ENCODE data around the gene OGDH. TPM values are rescaled to one million over a fixed set of nuclear protein-coding genes. Genes with fewer than 3 reads are reported as not detected.
"Not testable (repeated sequence)": the region's sequence is repeated elsewhere in the genome, so short reads cannot be mapped to it uniquely, and the experiment has no call there.

Gene OGDH
- total RNA-seq, 2 donors from 2014 or later = 77.6 to 128 TPM

- H3K27ac Mint-ChIP-seq = peak overlapping the region; percentile 64
- no peak for ATAC-seq (replicated peaks)
- no peak overlapping the region for H3K4me3 Mint-ChIP-seq
- H3K36me3 Mint-ChIP-seq (ENCODE audit: low read depth) = peaks cover 76% of the 10 kb centered on the region
- no peaks in the 10 kb centered on the region for H3K4me1 Mint-ChIP-seq
- no peaks in the 10 kb centered on the region for H3K27me3 Mint-ChIP-seq
- H3K9me3 Mint-ChIP-seq = no peaks in the 10 kb centered on the region
Measured at GRCh38 chr7:44676776-44677175, 70.3 kb downstream of the OGDH start.

- Mint-ChIP-seq H3K4me3 (no peak overlapping the region), H3K27ac (no peak overlapping the region), H3K4me1 (no peaks in the 10 kb centered on the region), H3K36me3 (ENCODE audit: low read depth) (peaks cover 87% of the 10 kb centered on the region), H3K9me3 (no peaks in the 10 kb centered on the region), H3K27me3 (no peaks in the 10 kb centered on the region)
- no peak for ATAC-seq (replicated peaks)
Measured at GRCh38 chr7:44678101-44678470, 71.7 kb downstream of the OGDH start.

GRCh38 chr7:44678471-44679179 is 72.2 kb downstream of the OGDH start:
- H3K4me1 Mint-ChIP-seq = no peaks in the 10 kb centered on the region
- no peaks in the 10 kb centered on the region for H3K9me3 Mint-ChIP-seq
- H3K36me3 Mint-ChIP-seq (ENCODE audit: low read depth) = peaks cover 84% of the 10 kb centered on the region
- H3K27me3 Mint-ChIP-seq = no peaks in the 10 kb centered on the region
- H3K27ac Mint-ChIP-seq = peak overlapping the region; percentile 18
- H3K4me3 Mint-ChIP-seq = no peak overlapping the region
- ATAC-seq (replicated peaks) = no peak

GRCh38 chr7:44681645-44682044 is 75.2 kb downstream of the OGDH start:
- H3K4me1 Mint-ChIP-seq = peaks cover 5% of the 10 kb centered on the region
- no peak overlapping the region for H3K4me3 Mint-ChIP-seq
- H3K27me3 Mint-ChIP-seq = no peaks in the 10 kb centered on the region
- peaks cover 87% of the 10 kb centered on the region for H3K36me3 Mint-ChIP-seq (ENCODE audit: low read depth)
- H3K27ac Mint-ChIP-seq = no peak overlapping the region
- no peaks in the 10 kb centered on the region for H3K9me3 Mint-ChIP-seq
- ATAC-seq (replicated peaks) = no peak

- Mint-ChIP-seq H3K36me3 (ENCODE audit: low read depth) (peaks cover 77% of the 10 kb centered on the region), H3K9me3 (no peaks in the 10 kb centered on the region), H3K27ac (peak overlapping the region; percentile 45), H3K4me3 (no peak overlapping the region), H3K4me1 (peaks cover 5% of the 10 kb centered on the region), H3K27me3 (no peaks in the 10 kb centered on the region)
- no peak for ATAC-seq (replicated peaks)
Measured at GRCh38 chr7:44685723-44686122, 79.3 kb downstream of the OGDH start.

GRCh38 chr7:44689427-44689826 is 83.0 kb downstream of the OGDH start:
- ATAC-seq (replicated peaks) = peak; percentile 56
- Mint-ChIP-seq H3K4me3 (no peak overlapping the region), H3K9me3 (no peaks in the 10 kb centered on the region), H3K27ac (peak overlapping the region; percentile 36), H3K4me1 (peaks cover 5% of the 10 kb centered on the region), H3K36me3 (ENCODE audit: low read depth) (peaks cover 75% of the 10 kb centered on the region), H3K27me3 (no peaks in the 10 kb centered on the region)

- H3K36me3 Mint-ChIP-seq (ENCODE audit: low read depth) = peaks cover 85% of the 10 kb centered on the region
Measured at GRCh38 chr7:44693641-44694313, 87.3 kb downstream of the OGDH start.

GRCh38 chr7:44694326-44694725 is 87.9 kb downstream of the OGDH start:
- Mint-ChIP-seq H3K27ac (peak overlapping the region; percentile 21), H3K27me3 (no peaks in the 10 kb centered on the region), H3K4me3 (no peak overlapping the region), H3K4me1 (no peaks in the 10 kb centered on the region), H3K9me3 (no peaks in the 10 kb centered on the region), H3K36me3 (ENCODE audit: low read depth) (peaks cover 87% of the 10 kb centered on the region)
- no peak for ATAC-seq (replicated peaks)

More at GRCh38 chr7:44693641-44694313, 87.3 kb downstream of the OGDH start:
- Mint-ChIP-seq H3K27ac (peak overlapping the region; percentile 21), H3K27me3 (no peaks in the 10 kb centered on the region), H3K4me1 (no peaks in the 10 kb centered on the region), H3K4me3 (no peak overlapping the region), H3K9me3 (no peaks in the 10 kb centered on the region)
- ATAC-seq (replicated peaks) = no peak

- Mint-ChIP-seq H3K27ac (peak overlapping the region; percentile 21), H3K9me3 (no peaks in the 10 kb centered on the region), H3K4me1 (no peaks in the 10 kb centered on the region), H3K4me3 (no peak overlapping the region), H3K36me3 (ENCODE audit: low read depth) (peaks cover 87% of the 10 kb centered on the region), H3K27me3 (no peaks in the 10 kb centered on the region)
- ATAC-seq (replicated peaks) = no peak
Measured at GRCh38 chr7:44694766-44695165, 88.3 kb downstream of the OGDH start.

- Mint-ChIP-seq H3K9me3 (no peaks in the 10 kb centered on the region), H3K4me1 (no peaks in the 10 kb centered on the region), H3K27me3 (no peaks in the 10 kb centered on the region), H3K27ac (no peak overlapping the region), H3K36me3 (ENCODE audit: low read depth) (peaks cover 88% of the 10 kb centered on the region), H3K4me3 (no peak overlapping the region)
- ATAC-seq (replicated peaks) = no peak
Measured at GRCh38 chr7:44695756-44696155, 89.3 kb downstream of the OGDH start.

GRCh38 chr7:44696728-44697127 is 90.3 kb downstream of the OGDH start:
- Mint-ChIP-seq H3K4me3 (no peak overlapping the region), H3K27me3 (no peaks in the 10 kb centered on the region), H3K36me3 (ENCODE audit: low read depth) (peaks cover 89% of the 10 kb centered on the region), H3K27ac (no peak overlapping the region), H3K9me3 (no peaks in the 10 kb centered on the region), H3K4me1 (no peaks in the 10 kb centered on the region)
- no peak for ATAC-seq (replicated peaks)

- ATAC-seq (replicated peaks) = no peak
- Mint-ChIP-seq H3K27ac (no peak overlapping the region), H3K27me3 (no peaks in the 10 kb centered on the region), H3K4me3 (no peak overlapping the region), H3K36me3 (ENCODE audit: low read depth) (peaks cover 89% of the 10 kb centered on the region), H3K9me3 (no peaks in the 10 kb centered on the region), H3K4me1 (no peaks in the 10 kb centered on the region)
Measured at GRCh38 chr7:44697136-44698045, 91.0 kb downstream of the OGDH start.

- Mint-ChIP-seq H3K36me3 (ENCODE audit: low read depth) (peaks cover 95% of the 10 kb centered on the region), H3K4me1 (no peaks in the 10 kb centered on the region), H3K9me3 (no peaks in the 10 kb centered on the region), H3K27me3 (no peaks in the 10 kb centered on the region), H3K4me3 (no peak overlapping the region), H3K27ac (no peak overlapping the region)
- ATAC-seq (replicated peaks) = no peak
Measured at GRCh38 chr7:44698046-44698580, 91.7 kb downstream of the OGDH start.

- H3K9me3 Mint-ChIP-seq; H3K4me3 Mint-ChIP-seq; H3K4me1 Mint-ChIP-seq; ATAC-seq (replicated peaks); H3K27me3 Mint-ChIP-seq: not testable (repeated sequence)
- Mint-ChIP-seq H3K36me3 (ENCODE audit: low read depth) (peaks cover 97% of the 10 kb centered on the region), H3K27ac (peak overlapping the region; percentile 57)
Measured at GRCh38 chr7:44699598-44699997, 93.2 kb downstream of the OGDH start.
